Measurements from ENCODE around the gene TMEM11. TPM values are rescaled to one million over a fixed set of nuclear protein-coding genes. Genes with fewer than 3 reads are reported as not detected.

The TMEM11 gene, protein sequence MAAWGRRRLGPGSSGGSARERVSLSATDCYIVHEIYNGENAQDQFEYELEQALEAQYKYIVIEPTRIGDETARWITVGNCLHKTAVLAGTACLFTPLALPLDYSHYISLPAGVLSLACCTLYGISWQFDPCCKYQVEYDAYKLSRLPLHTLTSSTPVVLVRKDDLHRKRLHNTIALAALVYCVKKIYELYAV
- 10 to 100 TPM; 36.9 to 56.4 (median 44.2) TPM for polyA plus RNA-seq

DNA sequence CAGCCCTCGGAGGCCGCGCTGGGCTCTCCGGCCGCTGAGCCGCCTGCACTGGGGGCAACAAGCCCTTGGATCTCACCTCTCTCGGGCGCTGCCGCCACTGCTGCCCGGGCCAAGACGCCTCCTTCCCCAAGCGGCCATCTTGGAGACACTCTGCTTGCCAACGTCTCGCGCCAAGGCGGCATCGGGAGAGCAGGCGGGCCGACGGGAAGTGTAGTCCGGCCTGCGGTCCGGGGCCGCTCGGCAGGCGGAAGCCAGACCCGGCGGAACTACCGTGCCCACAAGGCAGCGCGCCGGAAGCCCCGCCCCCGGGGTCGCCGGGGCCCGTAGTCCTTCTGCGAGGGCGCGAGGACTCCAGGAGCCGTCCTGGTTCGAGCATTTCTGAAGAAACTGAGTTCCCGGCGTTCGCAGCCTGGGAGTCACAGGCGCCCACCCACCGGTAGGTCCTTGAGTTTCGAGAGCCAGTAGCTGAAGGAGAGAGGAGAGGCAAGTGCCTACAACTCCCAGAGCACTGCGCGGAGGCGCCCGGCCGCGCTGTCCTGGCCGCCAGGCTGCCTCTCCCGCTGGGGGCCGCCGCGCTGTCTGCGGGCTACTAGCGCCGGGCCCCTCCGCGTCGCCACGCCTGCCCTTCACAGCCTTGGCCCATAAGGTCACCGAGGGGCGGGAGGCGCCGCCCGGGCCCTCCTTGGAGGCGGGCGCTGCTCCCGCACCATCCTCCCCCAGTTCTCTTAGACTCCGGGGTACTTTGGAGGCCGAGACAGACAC is at the start of gene TMEM11:
TMEM11 (minus strand) TSS at position 147 of the 762 bp plus-strand sequence; CDS start at position 138, 9 bp downstream.
- DNase-seq, result peak; percentile 95 to 96 (median 95)

DNA sequence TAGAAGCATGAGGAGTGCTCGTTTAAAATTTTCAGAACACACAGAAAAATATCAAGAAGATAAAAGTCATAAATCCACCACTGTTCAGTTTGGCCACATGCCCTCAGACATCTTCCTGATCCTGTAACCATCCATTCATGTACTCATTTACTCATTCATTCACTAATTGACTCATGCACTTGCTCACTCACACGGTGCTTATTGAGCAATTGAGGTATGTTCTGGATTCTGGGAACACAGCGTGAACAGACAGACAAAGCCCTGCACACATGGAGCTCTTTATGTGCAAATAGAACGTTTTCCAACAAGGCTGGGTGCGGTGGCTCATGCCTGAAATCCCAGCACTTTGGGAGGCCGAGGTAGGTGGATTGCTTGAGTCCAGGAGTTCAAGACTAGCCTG is 49.4 kb upstream of the TMEM11 start:
- Mint-ChIP-seq H3K27ac (peak overlapping the region in 1 of 6 donors; percentile 22), H3K36me3 (no peaks in the 10 kb centered on the region), H3K27me3 (ENCODE audit: low read depth in 3 of 3) (peaks cover 0 to 3% (median 2%) of the 10 kb centered on the region in 3 donors), H3K4me1 (peaks cover 19 to 27% of the 10 kb centered on the region in 2 donors), H3K4me3 (no peak overlapping the region), H3K9me3 (no peaks in the 10 kb centered on the region)
- DNase-seq, result no peak

More for the DNA sequence above, at the start of gene TMEM11:
- peaks cover 0 to 2% (median 2%) of the 10 kb centered on the region in 3 donors for H3K27me3 Mint-ChIP-seq (ENCODE audit: low read depth in 3 of 3)
- H3K4me3 Mint-ChIP-seq, result peak within 1 kb of the TSS; percentile 89 to 92 (median 92)
- H3K9me3 Mint-ChIP-seq, result no peaks in the 10 kb centered on the region
- H3K27ac Mint-ChIP-seq, result peak within 1 kb of the TSS; percentile 92 to 97 (median 92)
- peaks cover 0 to 4% (median 0%) of the 10 kb centered on the region in 3 donors for H3K36me3 Mint-ChIP-seq
- H3K4me1 Mint-ChIP-seq, result peaks cover 52 to 60% of the 10 kb centered on the region in 2 donors

DNA sequence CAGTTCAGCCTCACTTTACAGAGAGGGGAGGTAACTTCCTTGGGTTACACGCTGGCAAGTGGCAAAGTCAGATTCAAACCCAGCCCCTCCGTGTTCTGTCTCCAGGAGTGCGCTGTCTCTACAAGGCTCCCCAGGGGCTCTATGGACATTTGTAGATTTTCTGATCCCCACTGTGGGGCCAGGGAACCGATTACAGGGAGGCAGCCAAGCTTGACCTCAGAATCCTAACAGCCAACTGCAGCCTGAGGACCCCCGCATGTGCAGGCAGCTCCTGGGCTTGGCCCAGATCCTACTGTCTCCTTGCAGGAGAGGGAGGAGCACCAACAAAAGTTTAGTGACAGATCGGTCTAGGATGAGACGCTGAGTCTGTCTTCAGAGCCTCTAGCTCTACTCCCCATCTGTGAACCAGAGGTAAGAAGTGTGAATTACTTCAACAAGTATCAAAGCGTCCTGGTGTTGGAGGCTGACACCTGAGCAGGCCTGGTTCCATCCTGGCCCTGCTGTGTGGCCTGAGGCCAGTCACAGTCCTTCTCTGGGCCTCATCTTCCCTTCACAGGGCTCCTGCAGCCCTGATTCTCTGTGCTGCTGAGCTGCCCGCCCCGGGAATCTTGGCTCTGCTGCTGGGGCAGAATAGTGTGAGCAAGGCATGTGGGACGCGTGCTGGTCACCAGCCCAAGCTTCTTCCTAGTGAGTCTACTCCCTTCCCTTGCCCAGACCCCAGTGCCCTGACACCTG is 48.5 kb upstream of the TMEM11 start:
- H3K4me1 Mint-ChIP-seq, result peaks cover 10 to 17% of the 10 kb centered on the region in 2 donors
- DNase-seq, result no peak
- H3K4me3 Mint-ChIP-seq, result no peak overlapping the region
- no peaks in the 10 kb centered on the region for H3K36me3 Mint-ChIP-seq
- no peaks in the 10 kb centered on the region for H3K9me3 Mint-ChIP-seq
- H3K27ac Mint-ChIP-seq, result peak overlapping the region in 1 of 6 donors; percentile 40
- peaks cover 0 to 3% (median 2%) of the 10 kb centered on the region in 3 donors for H3K27me3 Mint-ChIP-seq (ENCODE audit: low read depth in 3 of 3)

- H3K27me3 Mint-ChIP-seq (ENCODE audit: low read depth in 3 of 3), result peaks cover 0 to 2% (median under 1%) of the 10 kb centered on the region in 3 donors
- H3K9me3 Mint-ChIP-seq, result no peaks in the 10 kb centered on the region
- peaks cover 6 to 8% of the 10 kb centered on the region in 2 donors for H3K4me1 Mint-ChIP-seq
- no peaks in the 10 kb centered on the region for H3K36me3 Mint-ChIP-seq
- DNase-seq, result no peak
- no peak overlapping the region for H3K4me3 Mint-ChIP-seq
- peak overlapping the region in 1 of 6 donors; percentile 16 for H3K27ac Mint-ChIP-seq
Measured at GRCh38 chr17:21258593-21258992, 44.6 kb upstream of the TMEM11 start.

GRCh38 chr17:21253646-21254441 is 39.9 kb upstream of the TMEM11 start:
- peaks cover 2 to 4% (median 4%) of the 10 kb centered on the region in 3 donors for H3K27me3 Mint-ChIP-seq (ENCODE audit: low read depth in 3 of 3)
- no peak for DNase-seq
- peak overlapping the region; percentile 85 to 94 (median 92) for H3K27ac Mint-ChIP-seq
- peaks cover 30 to 33% of the 10 kb centered on the region in 2 donors for H3K4me1 Mint-ChIP-seq
- no peaks in the 10 kb centered on the region for H3K36me3 Mint-ChIP-seq
- H3K9me3 Mint-ChIP-seq, result no peaks in the 10 kb centered on the region
- H3K4me3 Mint-ChIP-seq, result peak overlapping the region; percentile 86 to 92 (median 88)

DNA sequence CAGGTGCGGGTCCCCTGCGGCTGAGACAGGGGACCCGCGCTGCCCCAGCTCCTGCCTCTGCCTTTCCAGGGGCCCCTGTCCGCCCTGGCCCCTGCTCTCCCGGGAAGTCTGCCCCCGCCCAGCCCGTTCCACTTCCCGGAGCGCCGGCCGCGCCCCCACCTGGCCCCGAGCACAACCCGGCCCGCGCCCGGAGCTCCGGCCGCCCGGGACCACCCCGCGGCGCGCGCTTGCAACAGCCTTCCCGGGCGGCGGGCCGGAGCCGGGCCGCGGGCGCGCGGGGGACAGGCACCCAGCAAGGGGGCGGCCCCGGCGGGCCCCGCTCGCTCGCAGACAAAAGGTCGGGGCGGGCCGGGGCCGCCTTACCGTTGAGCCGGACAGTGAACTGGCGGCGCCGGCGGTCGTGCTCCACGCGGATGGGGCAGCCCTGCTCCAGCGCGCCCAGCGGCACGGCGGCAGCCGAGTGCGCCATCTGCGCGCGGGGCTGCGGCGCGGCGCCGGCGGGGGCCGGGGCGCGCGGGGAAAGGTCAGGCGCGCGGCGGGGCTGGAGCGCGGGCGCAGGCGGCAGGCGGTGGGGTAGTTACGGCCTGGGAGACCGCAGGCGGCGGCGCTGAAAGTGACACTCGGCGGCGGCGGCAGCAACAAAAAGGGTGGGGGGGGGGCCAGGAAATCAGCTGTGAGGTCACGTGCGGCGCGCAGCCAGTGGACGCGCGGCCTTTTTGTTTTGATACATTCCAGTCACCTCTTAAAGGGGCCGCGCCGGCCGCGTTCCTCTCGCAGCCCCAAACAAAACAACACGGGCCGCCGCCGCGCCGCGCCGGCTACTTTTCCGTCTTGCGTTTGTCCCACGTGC is 39.1 kb upstream of the TMEM11 start, which contains the start of gene NATD1:
NATD1 (minus strand) TSS at position 615 of the 850 bp plus-strand sequence; CDS start at position 469, 146 bp downstream.
- Mint-ChIP-seq H3K27me3 (ENCODE audit: low read depth in 3 of 3) (peaks cover 2 to 4% (median 4%) of the 10 kb centered on the region in 3 donors), H3K9me3 (no peaks in the 10 kb centered on the region), H3K36me3 (no peaks in the 10 kb centered on the region), H3K4me1 (peaks cover 30 to 33% of the 10 kb centered on the region in 2 donors), H3K4me3 (peak within 1 kb of the TSS; percentile 86 to 92 (median 88)), H3K27ac (peak within 1 kb of the TSS; percentile 85 to 94 (median 92))
- DNase-seq, result peak; percentile 79 to 82 (median 81)

- Mint-ChIP-seq H3K27ac (peak overlapping the region; percentile 60 to 92 (median 82)), H3K4me3 (peak overlapping the region; percentile 82 to 89 (median 84)), H3K9me3 (no peaks in the 10 kb centered on the region), H3K36me3 (no peaks in the 10 kb centered on the region), H3K27me3 (ENCODE audit: low read depth in 3 of 3) (peaks cover 2 to 4% (median 4%) of the 10 kb centered on the region in 3 donors), H3K4me1 (peaks cover 30 to 35% of the 10 kb centered on the region in 2 donors)
- no peak for DNase-seq
Measured at GRCh38 chr17:21252289-21252795, 38.4 kb upstream of the TMEM11 start.

- no peaks in the 10 kb centered on the region for H3K36me3 Mint-ChIP-seq
- H3K9me3 Mint-ChIP-seq, result no peaks in the 10 kb centered on the region
- H3K27me3 Mint-ChIP-seq (ENCODE audit: low read depth in 3 of 3), result peaks cover 2 to 4% (median 4%) of the 10 kb centered on the region in 3 donors
- H3K4me1 Mint-ChIP-seq, result peaks cover 30 to 35% of the 10 kb centered on the region in 2 donors
- no peak for DNase-seq
- peak overlapping the region; percentile 46 to 89 (median 84) for H3K4me3 Mint-ChIP-seq
- H3K27ac Mint-ChIP-seq, result peak overlapping the region in 3 of 6 donors; percentile 34 to 92 (median 39)
Measured at GRCh38 chr17:21251337-21252010, 37.5 kb upstream of the TMEM11 start.

DNA sequence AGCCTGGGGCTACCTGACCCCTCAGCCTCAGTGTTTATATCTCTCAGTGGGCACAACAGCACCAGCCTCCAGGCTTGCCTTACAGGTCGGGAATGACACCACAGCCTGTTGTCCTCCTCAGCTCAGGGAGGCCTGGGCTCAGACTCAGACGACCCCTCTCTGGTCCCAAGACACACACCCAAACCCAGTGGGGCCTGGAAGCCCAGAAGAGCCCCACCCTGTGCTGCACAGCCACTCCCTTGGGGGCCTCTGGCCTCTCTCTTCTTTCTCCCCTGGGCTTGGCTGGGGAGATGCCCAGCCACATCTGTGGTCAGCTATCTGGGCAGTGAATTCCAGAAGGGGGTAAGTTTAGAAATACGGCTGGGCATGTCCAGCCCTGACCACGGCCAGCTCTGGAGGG is 36.9 kb upstream of the TMEM11 start:
- Mint-ChIP-seq H3K4me1 (peaks cover 30 to 35% of the 10 kb centered on the region in 2 donors), H3K27me3 (ENCODE audit: low read depth in 3 of 3) (peaks cover 2 to 4% (median 4%) of the 10 kb centered on the region in 3 donors), H3K27ac (no peak overlapping the region), H3K36me3 (no peaks in the 10 kb centered on the region), H3K4me3 (peak overlapping the region in 2 of 5 donors; percentile 3 to 13), H3K9me3 (no peaks in the 10 kb centered on the region)
- no peak for DNase-seq

DNA sequence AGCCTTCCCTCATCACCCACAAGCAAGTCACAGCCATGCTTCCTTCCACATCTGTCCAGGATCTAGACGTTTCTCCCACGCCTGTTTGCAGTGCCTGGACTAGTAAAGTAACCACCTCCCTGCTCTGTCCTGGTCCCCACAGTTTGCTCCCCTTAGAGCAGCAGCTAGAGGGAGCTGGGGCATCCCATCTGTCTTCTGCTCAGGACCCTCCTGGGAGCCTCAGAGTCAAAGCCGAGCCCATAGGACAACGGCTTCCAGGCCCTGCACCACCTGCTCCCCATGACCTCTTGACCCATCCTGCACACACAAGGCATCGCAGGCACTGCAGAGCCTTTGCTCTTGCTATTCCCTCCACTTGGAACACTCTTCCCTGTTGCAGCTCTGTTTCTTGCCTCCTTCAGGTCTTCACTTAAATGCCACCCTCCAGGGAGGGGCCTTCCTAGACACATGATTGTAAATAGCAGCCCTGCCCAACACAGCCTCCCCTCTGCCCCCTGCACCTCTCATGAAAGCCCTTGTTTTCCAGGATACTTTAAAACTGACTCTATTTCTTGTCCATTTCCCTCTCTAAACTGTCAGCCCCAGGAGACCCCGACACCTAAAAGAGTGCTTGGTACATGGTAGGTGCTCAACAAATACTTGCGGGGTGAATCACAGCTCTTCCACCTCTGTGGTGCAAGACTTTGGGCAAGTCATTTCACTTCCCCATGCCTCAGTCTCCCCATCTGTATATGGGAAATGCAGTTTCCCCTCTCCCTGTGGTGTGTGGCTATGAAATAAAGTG is 36.2 kb upstream of the TMEM11 start:
- Mint-ChIP-seq H3K27ac (peak overlapping the region; percentile 6 to 70 (median 30)), H3K27me3 (ENCODE audit: low read depth in 3 of 3) (peaks cover 2 to 4% (median 4%) of the 10 kb centered on the region in 3 donors), H3K9me3 (no peaks in the 10 kb centered on the region), H3K36me3 (no peaks in the 10 kb centered on the region), H3K4me1 (peaks cover 30 to 35% of the 10 kb centered on the region in 2 donors), H3K4me3 (peak overlapping the region in 3 of 5 donors; percentile 3 to 18 (median 13))
- DNase-seq, result no peak
